ENCODE results near the gene ATXN7L1.
"Not testable (repeated sequence)": the region's sequence is repeated elsewhere in the genome, so short reads cannot be mapped to it uniquely, and the experiment has no call there.

ATXN7L1 gene

DNA sequence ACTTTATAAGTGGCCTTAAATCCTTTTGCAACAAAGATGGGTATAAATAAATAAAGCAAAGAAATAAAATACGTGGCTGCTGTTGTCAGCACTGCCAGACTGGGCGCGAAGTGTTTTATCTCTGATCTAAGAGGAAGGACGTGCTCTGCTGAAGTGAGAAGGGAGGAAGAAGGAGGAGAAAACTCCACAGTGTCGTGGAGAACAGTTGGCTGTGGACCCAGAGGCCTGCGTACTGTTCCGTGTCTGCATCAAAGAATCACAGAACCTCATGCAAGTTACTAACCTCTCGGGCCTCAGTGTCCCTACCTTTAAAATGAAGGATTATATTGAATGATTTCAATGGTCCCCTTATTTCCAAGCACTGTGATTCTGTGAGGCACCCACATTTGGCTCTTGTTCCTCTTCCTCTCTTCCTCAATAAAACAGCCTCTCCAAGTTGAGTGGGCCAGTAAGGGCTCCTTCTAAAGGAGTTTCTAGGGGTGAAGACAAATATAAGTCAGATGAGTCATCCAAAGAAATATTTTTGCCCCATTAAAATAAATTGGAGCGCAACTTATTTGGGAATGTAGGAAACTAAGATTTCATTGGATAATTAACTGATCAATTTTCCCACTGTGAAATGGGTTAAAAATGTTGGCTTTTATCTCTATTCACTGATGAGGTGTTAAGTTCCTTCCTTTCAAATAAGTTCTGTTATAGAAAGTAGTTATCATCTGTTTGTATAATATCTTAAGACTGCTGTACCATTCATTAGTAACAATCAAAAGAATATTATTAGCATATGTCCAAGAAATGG is 168.2 kb downstream of the ATXN7L1 start:
- no peak for DNase-seq (ENCODE audit: low read depth in 2 of 2)

DNA sequence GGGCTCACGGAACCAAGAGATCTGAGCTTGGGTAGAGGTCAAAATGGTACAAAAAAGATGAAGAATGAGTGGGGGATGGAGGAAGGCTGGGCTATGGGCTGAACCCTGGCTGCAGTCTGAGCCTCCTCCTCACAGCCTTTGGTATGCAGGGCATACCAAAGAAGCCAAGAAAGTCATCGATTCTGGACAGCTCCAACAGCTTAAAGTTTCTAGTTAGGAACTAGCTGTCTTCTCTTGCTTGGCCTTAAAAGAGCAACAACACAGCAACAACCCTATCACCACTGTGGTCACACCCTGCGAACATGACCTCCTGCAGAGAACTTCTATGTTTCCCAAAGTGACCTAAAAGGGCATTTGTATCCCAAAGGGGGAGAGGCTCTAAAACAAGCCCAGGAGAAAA is 169.0 kb downstream of the ATXN7L1 start:
- no peak for DNase-seq (ENCODE audit: low read depth in 2 of 2)

DNA sequence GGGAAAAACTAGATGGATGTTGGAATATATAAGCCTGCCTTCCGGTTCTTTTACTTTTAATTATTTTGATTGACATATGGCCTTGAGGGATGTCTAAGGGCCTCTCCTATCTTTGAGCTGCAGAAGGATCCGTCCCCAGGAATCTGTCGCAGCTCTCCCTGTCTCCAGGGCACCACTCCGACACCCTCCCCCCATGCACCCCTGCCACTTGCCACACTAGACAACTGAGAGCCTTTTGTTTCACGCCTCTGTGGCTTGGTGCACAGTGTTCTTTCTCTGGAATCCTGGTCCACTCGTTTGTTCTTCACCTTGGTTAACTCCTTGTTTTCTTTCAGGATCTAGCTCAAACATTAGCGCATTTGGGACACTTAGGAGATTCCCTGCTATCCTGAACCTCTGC is 171.0 kb downstream of the ATXN7L1 start:
- no peak for DNase-seq (ENCODE audit: low read depth in 2 of 2)

DNA sequence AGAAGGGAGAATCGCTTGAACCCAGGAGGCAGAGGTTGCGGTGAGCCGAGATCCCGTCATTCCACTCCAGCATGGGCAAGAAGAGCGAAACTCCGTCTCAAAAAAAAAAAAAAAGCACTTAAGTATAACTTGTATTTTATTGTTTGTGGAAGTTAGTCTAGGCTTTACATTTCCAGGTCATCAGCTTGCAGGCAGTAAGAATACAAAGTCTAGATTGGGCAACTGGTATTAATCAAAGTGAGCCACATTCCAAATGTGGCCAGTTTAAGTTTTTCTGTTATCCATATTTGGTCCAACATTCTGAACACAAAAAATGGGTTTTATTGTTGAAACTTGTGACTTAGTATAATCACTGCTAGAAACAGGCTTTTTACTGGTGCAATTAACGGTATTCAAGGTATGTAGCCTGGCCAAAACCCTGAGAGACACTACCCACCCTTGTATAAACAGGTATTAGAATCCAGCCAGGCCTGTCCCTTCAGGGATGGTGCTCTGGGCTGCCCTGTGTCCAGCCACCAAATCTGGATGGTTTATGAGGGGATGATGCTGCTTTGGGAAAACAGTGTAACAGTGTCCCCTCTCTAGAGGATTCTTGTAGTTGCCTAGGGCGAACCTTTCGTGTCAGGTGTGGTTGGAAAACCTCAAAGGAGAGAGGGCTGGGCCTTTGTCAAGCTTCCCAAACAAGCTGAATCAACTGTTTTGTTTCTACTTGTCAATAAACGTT is 173.0 kb downstream of the ATXN7L1 start:
- no peak for DNase-seq (ENCODE audit: low read depth in 2 of 2)

DNA sequence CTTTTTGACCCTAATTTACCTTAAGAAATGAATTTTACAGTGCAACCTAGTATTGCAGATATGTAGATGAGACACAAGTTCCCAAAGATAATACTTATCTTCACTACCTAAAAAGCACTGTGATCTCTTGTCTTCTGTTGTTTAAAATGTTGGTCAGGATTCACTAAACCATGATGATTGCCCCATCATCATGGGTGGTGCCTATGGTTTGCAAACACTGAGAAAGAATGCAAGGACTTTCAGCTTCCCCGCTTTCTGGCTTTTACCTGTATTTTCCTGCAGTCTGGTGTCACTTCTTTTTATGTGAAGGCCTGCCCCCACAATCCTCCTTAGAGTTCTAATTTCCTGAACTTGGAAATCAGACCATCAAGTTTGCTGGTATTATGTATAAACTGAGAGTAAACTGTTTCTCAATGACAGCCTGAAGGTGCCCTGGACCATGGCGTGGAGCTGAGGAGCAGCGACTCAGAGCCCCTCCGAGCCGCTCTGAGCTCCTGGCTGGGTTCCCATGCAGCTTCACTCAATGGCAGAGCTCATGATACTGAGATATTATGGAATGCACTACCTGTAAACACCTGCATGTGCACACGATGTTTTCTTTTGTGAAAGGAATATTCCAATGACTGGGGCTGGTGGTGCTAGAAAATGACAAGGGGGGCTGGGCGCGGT is 176.7 kb downstream of the ATXN7L1 start:
- DNase-seq (ENCODE audit: low read depth in 2 of 2): no peak

DNA sequence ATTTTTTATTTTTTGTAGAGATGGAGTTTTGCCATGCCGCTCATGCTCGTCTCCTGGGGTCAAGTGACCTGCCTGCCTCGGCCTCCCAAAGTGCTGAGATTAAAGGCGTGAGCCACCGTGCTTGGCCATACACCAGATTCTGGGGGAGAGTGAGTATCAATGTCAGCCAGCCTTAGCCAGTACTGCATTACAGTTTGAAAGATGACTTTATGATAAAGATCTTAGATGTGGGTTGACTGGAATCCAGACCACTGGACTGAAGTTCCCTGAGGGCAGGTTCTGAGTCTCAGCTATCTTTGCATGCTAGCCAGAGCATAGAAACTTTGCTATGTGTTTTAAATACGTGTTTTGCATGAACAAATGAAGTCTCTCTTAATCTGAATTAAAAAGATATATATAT is 177.9 kb downstream of the ATXN7L1 start:
- DNase-seq (ENCODE audit: low read depth in 2 of 2): no peak

DNA sequence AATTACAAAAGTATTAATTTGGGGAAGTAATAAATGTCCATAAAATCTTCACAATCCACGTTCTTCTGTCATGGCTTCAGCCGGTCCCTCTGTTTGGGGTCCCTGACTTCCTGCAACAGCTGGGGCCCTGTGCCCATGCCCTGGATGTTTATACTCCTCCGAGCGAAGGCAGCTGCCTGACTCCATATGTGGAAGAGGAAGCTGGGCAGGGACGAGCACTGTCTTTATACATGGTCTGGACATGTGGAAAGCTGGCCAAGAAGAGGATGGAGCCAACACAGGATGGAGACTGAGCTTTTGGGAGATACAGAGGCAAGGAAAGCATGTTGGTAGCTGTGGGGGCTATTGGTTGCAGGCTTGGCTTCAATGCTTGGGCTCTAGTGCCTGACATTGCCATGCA is 178.6 kb downstream of the ATXN7L1 start:
- no peak for DNase-seq (ENCODE audit: low read depth in 2 of 2)

DNA sequence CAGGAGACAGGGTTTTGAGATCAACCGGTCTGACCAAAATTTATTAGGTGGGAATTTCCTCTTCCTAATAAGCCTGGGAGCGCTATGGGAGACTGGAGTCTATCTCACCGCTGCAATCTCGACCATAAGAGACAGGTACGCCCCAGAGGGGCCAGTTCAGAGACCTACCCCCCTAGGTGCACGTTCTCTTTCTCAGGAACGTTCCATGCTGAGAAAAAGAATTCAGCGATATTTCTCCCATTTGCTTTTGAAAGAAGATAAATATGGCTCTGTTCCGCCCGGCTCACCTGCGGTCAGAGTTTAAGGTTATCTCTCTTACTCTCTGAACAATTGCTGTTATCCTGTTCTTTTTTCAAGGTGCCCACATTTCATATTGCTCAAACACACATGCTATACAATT is 179.2 kb downstream of the ATXN7L1 start:
- DNase-seq (ENCODE audit: low read depth in 2 of 2): not testable (repeated sequence)

DNA sequence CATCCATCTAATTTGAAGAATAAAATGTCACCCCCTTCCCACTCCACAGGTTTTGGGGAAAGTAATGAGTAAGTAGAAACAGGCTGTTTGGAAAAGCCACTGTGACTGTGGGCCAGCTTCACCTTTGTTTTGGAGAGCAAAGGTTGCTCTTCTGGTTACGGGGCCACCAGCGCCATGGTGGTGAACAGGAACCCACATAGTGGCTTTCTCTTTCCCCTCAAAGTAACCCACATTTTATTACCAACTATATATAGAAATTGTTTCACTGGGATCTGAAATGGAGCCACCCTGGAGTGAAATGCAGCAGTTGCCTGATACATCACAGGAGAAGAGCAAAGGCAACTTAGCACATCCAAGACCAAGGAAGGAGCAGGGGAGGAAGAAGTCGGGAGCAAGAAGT is 182.8 kb downstream of the ATXN7L1 start:
- no peak for DNase-seq (ENCODE audit: low read depth in 2 of 2)

DNA sequence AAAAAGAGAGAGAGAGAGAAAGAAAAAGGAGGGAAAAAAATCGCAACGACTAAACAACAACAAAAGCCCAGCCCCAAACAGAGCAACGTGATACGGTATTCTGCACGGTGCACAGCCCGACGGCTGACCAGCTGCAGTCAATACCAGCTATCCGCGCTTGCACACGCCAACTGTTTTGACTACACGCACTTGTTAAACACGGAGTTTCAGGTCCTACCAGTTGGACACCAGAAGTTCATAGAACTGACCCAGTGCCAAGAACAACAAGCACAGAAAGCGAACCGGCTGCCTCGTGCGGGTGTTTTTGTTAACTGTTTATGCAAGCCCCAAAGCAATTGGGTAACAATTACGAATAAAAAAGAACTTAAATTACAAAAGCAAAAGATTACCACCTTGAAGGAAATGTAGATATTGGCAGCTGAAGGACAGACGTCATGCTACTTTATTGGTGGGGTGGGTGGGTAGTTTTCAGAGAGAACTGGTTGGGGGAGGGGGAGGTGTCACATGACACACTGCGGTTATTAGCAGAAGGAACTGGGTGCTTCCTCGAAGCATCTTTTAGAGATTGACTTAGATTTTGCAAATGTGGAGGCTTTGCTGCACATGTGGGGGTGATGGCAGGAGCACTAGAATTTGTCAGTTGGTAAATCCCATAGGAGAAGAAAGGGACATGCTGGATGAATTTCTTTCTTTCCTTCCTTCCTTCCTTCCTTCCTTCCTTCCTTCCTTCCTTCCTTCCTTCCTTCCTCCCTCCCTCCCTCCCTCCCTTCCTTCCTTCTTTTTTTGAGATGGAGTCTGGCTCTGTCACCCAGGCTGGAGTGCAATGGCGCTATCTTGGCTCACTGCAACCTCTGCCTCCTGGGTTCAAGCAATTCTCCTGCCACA is 184.5 kb downstream of the ATXN7L1 start:
- DNase-seq (ENCODE audit: low read depth in 2 of 2): peak in 1 of 2 donors; percentile 44

DNA sequence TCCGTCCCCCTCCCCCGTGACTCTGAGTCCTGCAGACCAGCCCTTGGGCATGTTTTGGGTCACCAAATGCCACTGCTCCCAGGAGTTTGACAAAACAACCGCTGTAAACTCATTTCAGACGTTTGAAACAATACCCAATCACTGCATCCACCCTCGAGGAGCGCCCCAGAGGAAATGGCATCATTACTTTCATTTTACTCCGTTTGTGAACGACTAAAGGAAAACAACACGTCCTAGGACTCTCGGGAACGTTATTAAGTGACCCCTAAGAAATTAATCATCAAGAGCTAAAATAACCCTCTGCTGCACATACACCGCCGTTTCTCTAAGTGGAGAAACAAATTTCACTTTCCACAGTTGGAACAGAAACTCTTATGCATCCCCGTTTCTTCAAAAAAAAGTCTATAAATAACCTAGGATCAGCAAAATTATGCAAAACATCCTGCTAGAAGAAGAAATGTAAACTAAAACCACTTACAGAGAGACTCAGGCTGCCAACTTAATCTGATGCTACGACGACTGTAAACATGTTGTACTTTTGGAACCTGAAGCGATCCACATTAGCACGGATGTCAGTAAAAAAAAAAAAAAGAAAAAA is 185.2 kb downstream of the ATXN7L1 start:
- DNase-seq (ENCODE audit: low read depth in 2 of 2): no peak

DNA sequence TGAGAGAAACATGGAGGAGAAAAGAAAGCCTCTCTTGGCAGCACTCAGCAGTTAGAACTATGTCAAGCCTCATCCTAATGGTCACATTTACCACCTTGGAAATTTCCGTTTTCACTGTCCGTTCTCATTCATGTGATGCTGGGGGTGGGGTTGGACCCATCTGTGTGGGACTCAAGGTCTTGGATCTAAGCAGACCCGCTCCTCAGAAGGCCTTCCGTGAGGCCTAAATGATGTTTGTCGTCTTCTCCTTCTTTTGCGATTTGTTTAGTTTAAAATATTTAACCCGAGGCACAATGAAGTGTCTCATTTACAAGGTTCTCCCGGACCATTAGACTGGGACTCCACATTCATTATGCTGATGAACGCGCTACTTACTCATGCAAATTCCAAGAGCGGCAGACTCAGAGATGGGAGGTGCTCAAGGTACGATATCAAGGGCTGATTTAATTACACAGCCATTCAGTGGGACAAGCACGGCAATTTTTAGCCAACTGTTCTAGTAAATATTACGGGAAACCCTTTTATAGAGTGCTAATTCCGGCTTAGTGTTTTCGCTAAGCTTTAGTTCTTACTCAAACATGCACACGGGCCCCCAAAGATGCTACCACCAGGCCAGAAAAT is 186.0 kb downstream of the ATXN7L1 start:
- DNase-seq (ENCODE audit: low read depth in 2 of 2): no peak

DNA sequence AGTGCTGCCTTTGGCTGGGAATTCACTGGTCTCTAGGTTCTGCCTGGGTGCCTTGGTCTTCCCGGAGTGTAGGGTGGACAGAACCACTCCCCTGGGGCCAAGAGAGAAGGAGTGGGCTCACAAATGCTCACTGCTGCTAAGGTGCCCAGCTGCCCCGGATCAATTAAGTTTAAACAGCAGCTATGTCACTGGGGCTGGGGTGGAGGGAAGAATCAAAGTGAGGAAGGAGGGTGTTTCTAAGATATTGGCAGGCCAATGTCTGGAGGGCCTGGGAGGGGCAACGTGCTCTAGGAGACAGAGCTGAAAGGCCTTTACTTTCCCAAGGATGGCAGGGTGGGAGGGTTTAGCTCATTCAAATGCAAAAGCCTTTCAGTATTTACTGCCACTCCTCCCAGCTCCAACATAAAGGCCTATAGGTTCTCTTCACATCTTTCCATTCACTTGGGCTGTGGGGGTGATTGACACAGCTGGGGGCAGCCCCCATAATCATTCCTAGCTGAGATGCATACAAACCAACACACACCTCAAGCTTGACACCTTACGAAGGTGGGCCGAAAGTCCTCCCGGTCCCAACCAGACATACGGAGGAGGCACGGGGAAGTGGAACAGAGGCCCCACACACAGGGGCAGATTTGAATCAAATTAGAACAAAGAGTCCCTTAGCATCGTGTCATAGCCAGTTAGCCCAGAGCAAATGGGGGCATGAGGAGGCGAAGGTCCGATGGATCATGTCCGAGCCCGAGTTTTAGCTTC is 187.2 kb downstream of the ATXN7L1 start:
- DNase-seq (ENCODE audit: low read depth in 2 of 2): no peak

DNA sequence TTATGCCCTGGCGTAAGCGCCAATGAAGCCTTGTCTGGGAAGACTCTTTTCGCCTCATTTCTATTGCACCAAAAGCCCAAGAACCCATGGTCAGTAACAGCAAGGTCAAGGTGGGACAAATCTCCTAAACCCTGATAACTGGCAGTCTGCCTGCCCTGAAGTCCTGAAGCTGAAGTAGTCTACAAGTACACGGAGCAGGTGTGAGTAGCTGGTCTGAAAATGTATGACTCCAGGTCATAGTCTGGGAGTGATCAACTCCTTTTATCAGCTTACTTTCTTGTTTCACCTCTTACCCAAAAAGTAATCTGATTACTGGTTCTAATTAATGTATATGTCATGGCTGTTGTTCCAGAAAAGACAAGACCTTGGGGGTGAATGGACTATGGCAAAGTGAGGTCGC is 187.8 kb downstream of the ATXN7L1 start:
- DNase-seq (ENCODE audit: low read depth in 2 of 2): no peak

DNA sequence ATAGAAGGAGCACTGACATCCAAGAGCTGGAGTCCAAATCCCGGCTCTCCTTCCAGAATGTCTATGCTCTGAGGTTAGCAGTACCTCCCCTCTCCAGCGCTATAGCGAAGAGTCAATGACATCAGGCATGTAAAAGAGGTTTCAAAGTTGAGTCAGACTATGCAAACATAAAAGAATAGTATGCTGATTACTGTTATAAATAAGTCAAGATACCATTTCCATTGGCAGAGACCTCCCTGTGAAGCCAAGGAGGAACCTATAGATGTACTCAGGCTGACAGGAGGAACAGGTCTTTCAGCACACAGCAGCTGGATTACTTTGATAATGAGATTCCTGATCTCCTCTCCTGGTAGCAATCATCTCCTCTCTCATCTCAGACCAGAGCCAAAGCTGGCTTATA is 191.2 kb downstream of the ATXN7L1 start:
- DNase-seq (ENCODE audit: low read depth in 2 of 2): no peak

DNA sequence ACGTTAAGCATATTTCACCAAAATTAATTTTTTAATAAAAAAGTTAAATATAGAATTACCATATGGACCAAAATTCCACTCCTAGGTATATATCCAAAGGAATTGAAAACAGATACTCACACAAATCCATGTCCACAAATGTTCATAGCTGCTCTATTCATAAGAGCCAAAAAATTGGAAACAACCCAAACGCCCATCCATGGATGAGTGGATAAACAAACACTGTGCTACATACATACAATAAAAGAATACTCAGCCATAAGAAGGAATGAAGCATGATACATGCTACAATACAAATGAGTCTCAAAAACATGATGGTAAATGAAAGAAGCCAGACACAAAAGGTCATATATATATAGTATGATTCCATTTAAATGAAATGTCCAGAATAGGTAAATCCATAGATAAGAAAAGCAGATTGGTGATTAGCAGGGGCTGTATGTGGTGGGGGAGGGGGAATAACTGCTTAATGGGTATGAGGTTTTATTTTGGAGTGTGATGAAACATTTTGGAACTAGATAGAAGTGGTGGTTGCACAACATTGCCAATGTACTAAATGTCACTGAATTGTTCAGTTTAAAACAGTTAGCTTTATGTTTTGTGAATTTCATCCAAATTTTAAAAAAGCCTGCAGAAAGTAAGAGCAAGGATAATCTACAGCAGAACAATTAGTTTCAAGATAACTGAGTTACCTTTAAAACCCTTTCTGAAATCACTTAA is 193.9 kb downstream of the ATXN7L1 start:
- DNase-seq (ENCODE audit: low read depth in 2 of 2): no peak

DNA sequence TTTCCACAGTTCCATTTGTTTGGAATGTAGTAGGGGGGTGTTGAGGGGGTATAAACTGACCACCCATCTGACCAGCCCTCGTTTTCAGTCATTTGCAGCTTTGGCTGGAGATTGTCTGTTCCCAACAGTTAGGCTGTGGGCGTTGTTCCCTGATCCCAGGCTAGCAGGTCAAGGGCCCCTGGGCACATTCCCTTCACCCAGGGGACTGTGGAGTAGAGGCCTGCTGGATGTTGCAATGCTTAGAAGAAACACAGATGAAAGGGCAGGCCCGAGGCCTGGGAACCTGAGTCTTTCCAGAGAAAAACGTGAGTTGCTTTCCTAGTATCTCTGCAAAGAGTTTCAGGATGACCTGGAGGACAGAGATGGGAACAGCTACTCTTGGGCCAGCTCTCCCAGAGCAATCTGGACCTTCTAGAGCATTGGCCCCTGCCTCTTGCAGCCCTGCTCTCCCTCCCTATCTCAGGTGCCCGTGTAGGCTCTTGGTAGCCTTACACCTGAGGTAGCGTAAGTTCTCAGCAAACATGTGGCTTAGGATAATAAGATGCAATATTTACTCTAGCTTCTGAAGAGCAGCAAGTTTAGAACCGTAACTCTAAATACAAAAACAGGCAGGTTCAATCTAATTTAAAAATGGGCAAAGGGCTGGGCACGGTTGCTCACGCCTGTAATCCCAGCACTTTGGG is 195.8 kb downstream of the ATXN7L1 start:
- DNase-seq (ENCODE audit: low read depth in 2 of 2): no peak

DNA sequence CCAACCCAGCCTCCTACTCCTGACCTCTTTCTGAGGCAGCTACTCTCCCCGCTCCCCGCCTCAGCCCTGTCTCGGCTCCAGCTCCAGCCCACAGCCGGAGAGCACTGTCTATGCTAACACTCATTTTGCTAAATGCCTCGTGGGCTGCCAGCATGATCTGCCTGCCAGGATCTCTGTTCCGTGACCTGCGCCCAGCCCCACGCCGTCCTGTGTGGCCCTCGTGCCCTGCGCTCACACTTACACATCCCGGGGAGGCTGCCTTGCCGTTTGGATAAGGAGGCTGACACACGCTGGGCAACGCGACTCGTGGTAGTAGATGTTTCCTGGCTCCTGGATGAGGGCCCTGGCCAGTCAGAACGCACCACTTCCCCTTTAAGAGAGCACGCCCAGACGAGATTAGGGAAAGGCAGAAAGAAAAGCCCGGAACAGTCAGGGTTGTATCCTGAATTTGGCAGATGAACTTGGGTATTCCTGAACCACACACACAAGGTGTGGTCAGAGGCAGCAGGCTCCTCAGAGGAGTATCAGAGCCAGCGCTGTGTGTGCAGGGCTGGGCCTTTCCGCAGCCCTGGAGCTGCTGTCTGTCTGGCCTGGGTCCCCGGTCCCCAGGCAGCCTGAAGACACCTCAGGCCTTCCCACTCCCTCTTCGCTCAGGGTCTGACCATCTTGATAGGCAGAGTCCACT is 197.4 kb downstream of the ATXN7L1 start:
- no peak for DNase-seq (ENCODE audit: low read depth in 2 of 2)

Measured in stimulated activated CD4-positive, alpha-beta T cell treated with anti-CD3 and anti-CD28 coated beads, Interleukin-1b, Interleukin-23, amount 100 ng/mL, for 4 hours (primary cell).